K562 (cell line): ENCODE measurements around the gene COL7A1. TPM values are rescaled to one million over a fixed set of nuclear protein-coding genes. Genes with fewer than 3 reads are reported as not detected.

Source experiments
- ATAC-seq: fragments of 200-7000 bp; cut with Tn5 transposase; 3 replicates; pipeline ENCODE4 v1.9.1; 2020; ENCODE audit warnings: moderate library complexity
- BruUV-seq: library from RNA; stranded (reverse); fragments of 400-500 nt; replicated peaks from 2 replicates; lab custom pipeline; 2021; lab: Mats Ljungman, UMichigan
- CTCF ChIA-PET: fragments of 300-600 bp; formaldehyde crosslinking; extraction: SDS; loops from one replicate; lab custom pipeline; 2021; ENCODE audit warnings: low intra/inter-chr PET ratio; lab: Yijun Ruan, JAX
- POLR2A ChIA-PET: fragments of 300-600, 350-650 bp; sonication (Branson Sonifier 250); formaldehyde crosslinking; extraction: SDS; loops from one replicate; lab custom pipeline; 2021; ENCODE audit warnings: antibody characterized with exemption, inconsistent platforms; lab: Yijun Ruan, JAX
- DNase-seq, 4 experiments: peaks; one replicate each; pipeline versions ENCODE4 v3.0.0 to v3.0.0-alpha.2; 2011 to 2018; ENCODE audit warnings: low spot score in 3 of 4, mixed read lengths in 3 of 4; ENCODE audit errors: extremely low read depth in 1 of 4
- FAIRE-seq: peaks from 2 replicates; lab custom pipeline; 2011; peaks lifted over from hg19 to GRCh38; lab: Jason Lieb, UNC
- H2AFZ ChIP-seq: 2 replicates; pipeline ENCODE4 v1.6.0; 2011; ENCODE audit warnings: low read depth, low read length, control low read depth, inconsistent platforms
- H3K27ac ChIP-seq: fragments of 200-600 bp; 3 replicates; pipeline ENCODE4 v1.8.0; 2011; ENCODE audit warnings: low read depth, mild to moderate bottlenecking, control low read depth, inconsistent platforms, low read length, moderate library complexity, mixed read lengths; ENCODE audit errors: extremely low read depth
- H3K27me3 ChIP-seq, 2 experiments: fragments of 300-600 bp in 1 of 2; 2 replicates in 1 of 2; 3 replicates in 1 of 2; pipeline versions ENCODE4 v1.6.0 to v1.8.0; 2011; ENCODE audit warnings: inconsistent platforms in 2 of 2, low read length in 2 of 2, mild to moderate bottlenecking in 1 of 2, mixed read lengths in 1 of 2, moderate library complexity in 1 of 2; ENCODE audit not compliant: control insufficient read depth in 2 of 2, insufficient read depth in 2 of 2
- H3K36me3 ChIP-seq: fragments of 300-600 bp; 3 replicates; pipeline ENCODE4 v1.8.0; 2011; ENCODE audit warnings: mild to moderate bottlenecking, low read length, inconsistent platforms; ENCODE audit not compliant: control insufficient read depth, insufficient read depth
- H3K4me1 ChIP-seq, 2 experiments: fragments of 200-600 bp in 1 of 2; replicated peaks in 1 of 2; 2 replicates in 1 of 2; 3 replicates in 1 of 2; pipeline versions ENCODE4 v1.5.1 to v1.8.0; 2011; ENCODE audit warnings: inconsistent platforms in 2 of 2, low read length in 2 of 2, mild to moderate bottlenecking in 1 of 2, mixed read lengths in 1 of 2, moderate library complexity in 1 of 2; ENCODE audit not compliant: control insufficient read depth in 2 of 2, insufficient read depth in 2 of 2
- H3K4me2 ChIP-seq: 2 replicates; pipeline ENCODE4 v1.6.1; 2011; ENCODE audit warnings: low read length, control low read depth, inconsistent platforms, mixed read lengths; ENCODE audit not compliant: insufficient read depth
- H3K4me3 ChIP-seq: fragments of 200-600 bp; sonication (generic), shearing (Covaris generic); 2 replicates; pipeline ENCODE4 v1.5.1; 2016; ENCODE audit warnings: control low read depth, inconsistent platforms
- H3K79me2 ChIP-seq: fragments of 200-600 bp; 3 replicates; pipeline ENCODE4 v1.8.0; 2011; ENCODE audit warnings: low read length, inconsistent platforms; ENCODE audit not compliant: control insufficient read depth, insufficient read depth
- H3K9ac ChIP-seq, 2 experiments: 2 replicates each; pipeline versions ENCODE4 v1.6.0 to v1.6.1; 2011; ENCODE audit warnings: low read depth in 2 of 2, low read length in 2 of 2, control low read depth in 1 of 2, inconsistent platforms in 1 of 2, mild to moderate bottlenecking in 1 of 2, mixed read lengths in 1 of 2; ENCODE audit not compliant: insufficient read depth in 1 of 2
- H3K9me1 ChIP-seq: one replicate; pipeline ENCODE4 v1.6.0; 2011; ENCODE audit warnings: inconsistent platforms, mild to moderate bottlenecking, low read length, moderate library complexity; ENCODE audit not compliant: control insufficient read depth, insufficient read depth
- H3K9me3 ChIP-seq: replicated peaks from 2 replicates; pipeline ENCODE4 v1.5.1; 2011; ENCODE audit warnings: low read depth, low read length, inconsistent platforms; ENCODE audit not compliant: control insufficient read depth, insufficient read depth
- H4K20me1 ChIP-seq: replicated peaks from 2 replicates; pipeline ENCODE4 v1.6.1; 2011; ENCODE audit warnings: low read length, inconsistent platforms, mixed read lengths; ENCODE audit not compliant: control insufficient read depth, insufficient read depth
- ELF2 ChIP-seq: fragments of 250-450 bp; sonication (Bioruptor Pico); IDR thresholded peaks from 2 replicates; pipeline ENCODE4 v1.5.0; 2021; ENCODE audit warnings: mild to moderate bottlenecking
- HNRNPLL ChIP-seq: fragments of 200-400 bp; formaldehyde crosslinking; IDR thresholded peaks from 2 replicates; pipeline ENCODE4 v1.6.1; 2017; ENCODE audit warnings: low read length, low read depth, mild to moderate bottlenecking; ENCODE audit not compliant: poor library complexity, severe bottlenecking
- ILK ChIP-seq: fragments of 450-650 bp; IDR thresholded peaks from 2 replicates; pipeline ENCODE4 v1.6.1; 2016; ENCODE audit warnings: missing genetic modification characterization, low read depth, mild to moderate bottlenecking, missing compliant biosample characterization, moderate library complexity, borderline replicate concordance
- LEF1 ChIP-seq: fragments of 450-650 bp; IDR thresholded peaks from 2 replicates; pipeline ENCODE4 v1.6.1; 2016; ENCODE audit warnings: mild to moderate bottlenecking
- MECOM ChIP-seq: fragments of 250-450 bp; sonication (Bioruptor Pico); IDR thresholded peaks from 2 replicates; pipeline ENCODE4 v1.8.0; 2022; ENCODE audit warnings: inconsistent platforms
- RHOXF2B ChIP-seq: fragments of 250-450 bp; sonication (Bioruptor Pico); conservative IDR thresholded peaks from 2 replicates; pipeline ENCODE4 v1.5.1; 2021
- RNF219 ChIP-seq: fragments of 250-450 bp; sonication (Bioruptor Pico); IDR thresholded peaks from 2 replicates; pipeline ENCODE4 v1.5.0; 2022; ENCODE audit warnings: mild to moderate bottlenecking
- TEAD4 ChIP-seq, 2 experiments: sonication (generic) in 1 of 2; formaldehyde crosslinking in 1 of 2; IDR thresholded peaks; 2 replicates each; pipeline versions ENCODE4 v1.6.1 to v1.8.0; 2012 to 2022; ENCODE audit warnings: borderline replicate concordance in 1 of 2, inconsistent platforms in 1 of 2, low read length in 1 of 2, mild to moderate bottlenecking in 1 of 2, missing genetic modification reagents in 1 of 2
- TRIM28 ChIP-seq: fragments of 450-650 bp; IDR thresholded peaks from 2 replicates; pipeline ENCODE4 v1.6.1; 2017
- U2AF2 ChIP-seq: fragments of 200-400 bp; formaldehyde crosslinking; optimal IDR thresholded peaks from 2 replicates; pipeline ENCODE3; 2017; ENCODE audit warnings: low read depth, mild to moderate bottlenecking, low read length
- YBX1 ChIP-seq: fragments of 450-650 bp; IDR thresholded peaks from 2 replicates; pipeline ENCODE4 v1.7.1; 2016; ENCODE audit warnings: mild to moderate bottlenecking
- ZNF146 ChIP-seq: IDR thresholded peaks from one replicate; pipeline ENCODE4 v1.6.1; 2018; ENCODE audit warnings: missing compliant biosample characterization; ENCODE audit not compliant: unreplicated experiment
- ZNF518B ChIP-seq: fragments of 250-450 bp; sonication (Bioruptor Pico); IDR thresholded peaks from 2 replicates; pipeline ENCODE4 v1.5.0; 2021; ENCODE audit warnings: mild to moderate bottlenecking, moderate library complexity
- WGBS: fragments of 100-300 bp; shearing (Covaris generic); methylation state at CpG from one replicate; pipeline ENCODE4 v1.1.6; 2016; ENCODE audit warnings: low coverage, mixed read lengths; ENCODE audit not compliant: insufficient coverage; ENCODE audit errors: missing lambda C conversion rate; 5-methylcytosine and 5-hydroxymethylcytosine counted together
- in situ Hi-C: fragments of 300-500 bp; cut with MboI; formaldehyde crosslinking; loops from 4 replicates; pipeline ENCODE4 v1.15.0; 2018; ENCODE audit warnings: inconsistent platforms, mixed read lengths
- intact Hi-C: fragments of 100-400 bp; cut with micrococcal nuclease; formaldehyde crosslinking; loops from 2 replicates; pipeline ENCODE4 v1.14.2; 2022
- polyA plus RNA-seq, 8 experiments: library from polyadenylated mRNA; depleted of rRNA in 4 of 8; stranded (reverse) in 5 of 8; unstranded in 3 of 8; fragments of >200 nt; fragmentation: Nextera tagmentation in 2 of 8; fragmentation: Illumina TruSeq in 1 of 8; extraction: Ambion mirVana in 2 of 8; extraction: Trizol in 1 of 8; gene quantifications; 2 replicates each; pipeline versions ENCODE4 v1.2.1 to v1.2.3, GENCODE V29; 2011 to 2014; ENCODE audit warnings: inconsistent platforms in 1 of 8, missing spikeins in 1 of 8
- total RNA-seq, 7 experiments: library from RNA; depleted of rRNA in 6 of 7; stranded (reverse); fragments of >200 nt in 6 of 7; fragmentation: Illumina TruSeq in 2 of 7; extraction: Trizol in 2 of 7; gene quantifications; 2 replicates each; pipeline versions ENCODE4 v1.2.1 to v1.2.3, GENCODE V29; 2011 to 2021; ENCODE audit warnings: low replicate concordance in 1 of 7
- TF ChIP-seq, protein P1 (sequence below): fragments of 200-400 bp; formaldehyde crosslinking; IDR thresholded peaks from 2 replicates; pipeline ENCODE4 v1.6.1; 2017; ENCODE audit warnings: mild to moderate bottlenecking, low read depth, low read length, moderate library complexity

COL7A1 gene
- total and polyA plus RNA-seq, 9 of the 15 experiments (the other 6 are each of a cell fraction or from before 2014, with no cell fraction given): 0.09 to 0.66 (median 0.35) TPM; not detected in 3

GRCh38 chr3:48571938-48572337, 23.2 kb downstream of the COL7A1 start:
- Histone ChIP-seq H4K20me1 (no peaks in the 10 kb centered on the region), H3K9me3 (no peaks in the 10 kb centered on the region), H3K4me1 (peaks cover 0 to 9% of the 10 kb centered on the region in 2 experiments; a peak in 1 of 5 replicates), H3K9ac (no peak overlapping the region; a peak in 1 of 4 replicates), H3K36me3 (no peaks in the 10 kb centered on the region), H3K9me1 (no peaks in the 10 kb centered on the region), H3K4me2 (no peak overlapping the region), H3K4me3 (no peak overlapping the region), H3K27ac (no peak overlapping the region), H3K79me2 (no peaks in the 10 kb centered on the region), H2AFZ (no peak overlapping the region), H3K27me3 (no peaks in the 10 kb centered on the region)
- DNase-seq (no peak), FAIRE-seq (no peak), ATAC-seq (no peak)
- 48% methylated on average over 8 of the region's 12 CpGs for WGBS
- ChIA-PET CTCF (no interaction called here), POLR2A (no interaction called here)
- in situ Hi-C loops (no loop called here), intact Hi-C loops (no loop called here)
- BruUV-seq: no TSS peak
- TF ChIP-seq TEAD4 (IDR thresholded peaks at IDR 0.05; ENCODE audit: low read length): no peak
- TF ChIP-seq TEAD4 (CRISPR knock-in tag; IDR thresholded peaks at IDR 0.05; ENCODE audit: borderline replicate concordance): no peak
- no peak for TF ChIP-seq YBX1
- no peak for TF ChIP-seq TRIM28
- TF ChIP-seq, protein P1, sequence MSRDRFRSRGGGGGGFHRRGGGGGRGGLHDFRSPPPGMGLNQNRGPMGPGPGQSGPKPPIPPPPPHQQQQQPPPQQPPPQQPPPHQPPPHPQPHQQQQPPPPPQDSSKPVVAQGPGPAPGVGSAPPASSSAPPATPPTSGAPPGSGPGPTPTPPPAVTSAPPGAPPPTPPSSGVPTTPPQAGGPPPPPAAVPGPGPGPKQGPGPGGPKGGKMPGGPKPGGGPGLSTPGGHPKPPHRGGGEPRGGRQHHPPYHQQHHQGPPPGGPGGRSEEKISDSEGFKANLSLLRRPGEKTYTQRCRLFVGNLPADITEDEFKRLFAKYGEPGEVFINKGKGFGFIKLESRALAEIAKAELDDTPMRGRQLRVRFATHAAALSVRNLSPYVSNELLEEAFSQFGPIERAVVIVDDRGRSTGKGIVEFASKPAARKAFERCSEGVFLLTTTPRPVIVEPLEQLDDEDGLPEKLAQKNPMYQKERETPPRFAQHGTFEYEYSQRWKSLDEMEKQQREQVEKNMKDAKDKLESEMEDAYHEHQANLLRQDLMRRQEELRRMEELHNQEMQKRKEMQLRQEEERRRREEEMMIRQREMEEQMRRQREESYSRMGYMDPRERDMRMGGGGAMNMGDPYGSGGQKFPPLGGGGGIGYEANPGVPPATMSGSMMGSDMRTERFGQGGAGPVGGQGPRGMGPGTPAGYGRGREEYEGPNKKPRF: no peak
- no peak for TF ChIP-seq HNRNPLL
- TF ChIP-seq RHOXF2B (CRISPR knock-in tag): no peak
- no peak for TF ChIP-seq LEF1
- no peak for TF ChIP-seq RNF219 (CRISPR knock-in tag)
- TF ChIP-seq U2AF2: no peak
- TF ChIP-seq ELF2 (CRISPR knock-in tag): no peak
- TF ChIP-seq MECOM (CRISPR knock-in tag): no peak
- no peak for TF ChIP-seq ZNF518B
- TF ChIP-seq ZNF146: no peak
- no peak for TF ChIP-seq ILK (tag)
